CD4-positive, alpha-beta T cell treated with Interleukin-4 for 4 hours (primary cell): ENCODE measurements around the gene OPRL1.

Experiments used
- DNase-seq: peaks from one replicate; pipeline ENCODE4 v3.0.0-alpha.2; 2020

Gene OPRL1

DNA sequence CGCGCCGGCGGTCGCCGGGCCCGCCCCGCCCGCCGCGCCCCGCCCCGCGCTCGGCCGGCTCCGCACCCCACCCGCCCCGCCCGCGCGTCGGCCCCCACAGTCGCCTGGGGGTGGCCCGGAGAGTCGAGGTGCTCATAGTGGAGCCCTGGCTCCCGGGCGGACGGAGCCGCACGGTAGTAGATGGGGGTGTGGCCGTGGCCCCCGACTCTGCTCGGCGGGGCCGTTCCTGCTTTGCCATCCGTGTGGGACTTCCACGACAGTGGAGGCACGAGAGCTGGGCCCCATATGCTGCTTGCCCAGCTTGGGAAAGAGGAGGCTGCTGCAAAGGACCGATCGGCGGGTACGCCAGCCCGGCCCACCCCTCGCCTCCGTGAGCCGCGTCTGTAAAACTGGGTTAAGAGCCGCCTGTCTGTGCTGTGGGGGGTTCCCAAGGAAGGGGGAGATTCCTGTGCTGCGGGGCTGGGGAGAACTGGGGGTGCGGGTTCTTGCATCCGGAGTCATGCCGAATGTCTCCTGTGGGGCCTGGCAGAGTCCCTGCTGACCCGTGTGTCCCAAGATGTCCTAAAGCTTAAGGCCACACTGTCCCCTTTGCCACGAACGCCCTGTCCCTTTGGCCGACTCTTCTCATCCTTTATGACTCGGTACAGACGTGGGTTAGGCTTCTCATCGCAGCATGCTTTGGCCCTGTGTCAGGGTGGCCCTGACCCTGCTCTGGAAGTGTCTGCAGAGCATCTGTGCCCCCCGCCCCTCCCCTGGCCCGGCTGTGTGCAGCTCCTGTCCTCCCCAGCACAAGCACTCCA, at the start of gene OPRL1:
Gene OPRL1, plus strand, starts transcription at position 70 of the 800 bp plus-strand sequence. CDS start 12,639 bp downstream, outside the sequence.
- DNase-seq = no peak

GRCh38 chr20:64030371-64031134, 49.3 kb upstream of the OPRL1 start:
- DNase-seq = no peak

DNA sequence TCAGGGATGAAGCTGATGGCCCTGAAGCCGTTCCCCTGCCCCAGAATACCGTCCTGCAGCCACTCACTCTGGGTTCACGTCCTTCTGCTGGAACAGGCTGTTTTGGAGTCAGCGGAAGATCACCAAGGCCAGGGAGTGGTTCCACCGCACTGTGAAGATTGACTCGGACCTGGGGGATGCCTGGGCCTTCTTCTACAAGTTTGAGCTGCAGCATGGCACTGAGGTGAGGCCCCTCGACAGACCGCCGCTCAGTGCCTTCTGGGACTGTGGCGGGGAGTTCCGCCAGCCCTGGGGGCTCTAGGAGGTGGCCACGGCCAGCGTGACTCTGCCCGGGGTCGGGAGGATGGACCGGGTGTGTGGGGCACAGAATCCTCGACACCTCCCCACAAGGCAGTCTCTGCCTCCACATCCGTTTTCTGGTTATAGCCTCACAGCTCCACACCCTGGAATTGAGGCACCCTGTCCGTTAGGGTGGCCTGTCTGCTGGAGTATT, 48.0 kb upstream of the OPRL1 start:
- DNase-seq = no peak

- DNase-seq = no peak
These were observed 46.9 kb upstream of the OPRL1 start for GRCh38 chr20:64032706-64033624.

- DNase-seq = no peak
These were observed 45.8 kb upstream of the OPRL1 start for GRCh38 chr20:64033981-64034493.

- DNase-seq = peak; percentile 68
These were observed 44.6 kb upstream of the OPRL1 start for GRCh38 chr20:64035066-64035932.

DNA sequence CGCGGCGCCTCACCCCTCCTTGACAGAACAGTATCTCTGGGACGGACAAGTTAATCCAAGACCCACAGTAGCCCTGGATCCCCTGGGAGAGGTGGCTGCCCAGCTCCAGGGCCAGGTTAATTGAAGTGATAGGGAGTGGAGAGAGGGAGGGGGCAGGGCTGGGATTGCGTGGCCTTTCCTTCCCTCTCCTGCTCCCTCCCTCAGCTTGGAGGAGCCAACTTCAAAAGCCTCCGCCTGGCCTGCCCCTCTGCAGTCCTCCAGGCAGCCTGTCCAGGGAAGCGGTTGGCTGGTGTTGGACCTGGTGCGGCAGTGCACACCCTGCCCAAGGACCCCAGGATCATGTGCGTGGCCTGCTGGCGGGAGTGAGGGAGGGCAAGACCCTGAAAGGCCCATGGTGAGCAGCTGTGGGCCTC, 43.9 kb upstream of the OPRL1 start, which contains the start of gene C20orf204:
Gene C20orf204, plus strand, starts transcription at position 250 of the 413 bp plus-strand sequence. Its CDS starts 142 bp downstream, at position 392.
- no peak for DNase-seq

- no peak for DNase-seq
These were observed 43.3 kb upstream of the OPRL1 start for GRCh38 chr20:64036346-64037198.

- DNase-seq = no peak
These were observed 42.7 kb upstream of the OPRL1 start for GRCh38 chr20:64037199-64037497.

GRCh38 chr20:64037498-64038213, 42.2 kb upstream of the OPRL1 start:
- no peak for DNase-seq

DNA sequence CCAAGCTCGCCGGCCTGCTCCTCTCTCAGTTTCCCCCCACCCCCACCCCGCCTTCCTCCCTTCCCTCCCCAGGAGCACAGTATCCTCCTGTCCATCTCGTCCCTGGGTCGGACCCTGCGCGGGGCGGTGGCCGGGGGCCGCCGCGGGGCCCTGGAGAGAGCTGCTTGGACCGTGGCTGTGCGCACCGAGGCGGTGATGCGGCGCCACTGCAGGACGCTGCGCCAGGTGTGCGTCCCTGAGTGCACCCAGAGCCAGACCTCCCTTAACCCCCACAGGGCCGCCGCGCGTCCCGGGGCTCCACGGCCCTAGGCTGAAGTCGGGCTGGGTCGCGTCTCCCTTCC, 41.7 kb upstream of the OPRL1 start:
- DNase-seq = no peak

- peak; percentile 66 for DNase-seq
These were observed 41.2 kb upstream of the OPRL1 start for GRCh38 chr20:64038565-64039292.

- no peak for DNase-seq
These were observed 40.4 kb upstream of the OPRL1 start for GRCh38 chr20:64039293-64040160.

DNA sequence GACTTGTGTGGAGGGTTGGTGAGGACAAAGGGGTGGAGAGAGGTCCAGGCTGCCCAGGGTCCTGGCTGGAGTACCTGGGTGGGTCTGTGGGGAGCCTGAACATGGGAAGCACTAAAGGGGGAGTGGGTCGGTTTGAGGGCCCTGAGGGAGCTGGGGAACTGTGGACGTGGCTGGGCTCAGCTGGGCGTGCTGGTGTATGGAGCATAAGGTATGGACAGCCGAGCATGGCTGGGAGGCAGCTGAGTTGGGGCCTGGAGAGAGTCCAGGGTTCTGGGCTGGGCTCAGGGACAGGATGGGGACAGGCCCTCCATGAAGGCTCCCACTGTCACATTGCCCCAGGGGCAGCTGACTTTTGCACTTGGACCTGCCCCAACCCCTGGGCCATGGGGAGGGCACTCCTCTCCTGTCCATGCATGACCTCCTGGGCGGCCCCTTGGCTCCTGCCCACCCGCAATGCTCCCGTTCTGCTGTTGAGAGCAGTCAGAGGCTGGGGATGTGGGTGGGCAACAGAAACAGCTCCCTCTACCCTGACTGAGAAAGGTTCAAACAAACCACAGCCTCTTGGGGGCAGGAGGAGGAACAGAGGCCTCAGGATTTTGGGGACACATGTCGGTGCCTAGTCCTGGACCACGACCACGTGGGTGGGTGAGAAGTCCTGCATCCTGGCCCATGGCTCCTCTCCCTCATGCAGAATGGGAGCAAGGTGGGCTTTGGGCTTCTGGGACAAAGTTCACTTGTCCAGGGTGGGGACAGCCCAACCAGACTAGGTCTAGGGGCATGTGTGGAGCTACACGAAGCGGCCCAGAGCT, 39.4 kb upstream of the OPRL1 start:
- DNase-seq = no peak

GRCh38 chr20:64041040-64041780, 38.7 kb upstream of the OPRL1 start:
- no peak for DNase-seq

GRCh38 chr20:64041781-64042053, 38.2 kb upstream of the OPRL1 start:
- DNase-seq = no peak
